ENCODE measurements around the gene WDR27.

The WDR27 gene

DNA sequence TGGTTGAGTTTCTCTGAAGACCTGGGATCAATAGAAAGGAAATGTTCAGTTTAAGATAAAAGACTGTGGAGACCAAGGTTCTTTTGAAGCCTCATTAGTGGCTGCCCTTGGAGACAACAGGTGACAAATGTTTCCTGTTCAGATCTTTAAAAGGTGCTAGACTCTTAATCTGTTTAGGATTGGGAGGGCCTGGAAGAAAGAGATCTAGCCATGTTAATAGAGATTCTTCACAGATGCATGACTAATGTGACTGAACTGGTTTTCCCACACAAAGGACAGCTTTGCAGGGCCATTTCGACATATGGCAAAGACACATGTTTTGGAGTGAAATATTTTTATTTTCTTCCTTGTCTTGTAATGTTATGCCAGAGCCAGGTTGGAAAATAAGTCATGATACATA, 82.2 kb downstream of the WDR27 start (continued):
- TF ChIP-seq ZNF514 (tag by site-specific recombination; IDR thresholded peaks at IDR 0.05) = no peak

- no peak overlapping the region for H3K27ac ChIP-seq (ENCODE audit: extremely low read depth, low read depth, low read length)
- ChIA-PET CTCF (interaction anchor here (0.6 kb wide), 1 partner anchor 180 kb away, joined by 3 read pairs; no protein-coding TSS in a partner anchor), POLR2A (no interaction called here)
- no peaks in the 10 kb centered on the region for H3K9me3 ChIP-seq (ENCODE audit: control insufficient read depth, insufficient read depth, low read depth, low read length)
- H3K4me1 ChIP-seq (ENCODE audit: control insufficient read depth, insufficient read depth, low read length) = no peaks in the 10 kb centered on the region
- peaks cover 0 to 6% of the 10 kb centered on the region in 2 experiments; a peak in 1 of 3 replicates for H3K36me3 ChIP-seq (ENCODE audit: control insufficient read depth in 2 of 2, insufficient read depth in 1 of 2, low read length in 2 of 2)
- TF ChIP-seq TSHZ1 (tag by site-specific recombination; IDR thresholded peaks at IDR 0.05; ENCODE audit: borderline replicate concordance) (no peak), HOXA7 (CRISPR knock-in tag; IDR thresholded peaks at IDR 0.05; ENCODE audit: borderline replicate concordance) (no peak), ZNF23 (tag by site-specific recombination; IDR thresholded peaks at IDR 0.05; ENCODE audit: borderline replicate concordance) (no peak), ZNF548 (tag by site-specific recombination; IDR thresholded peaks at IDR 0.05) (no peak), MZF1 (tag by site-specific recombination; IDR thresholded peaks at IDR 0.05; ENCODE audit: borderline replicate concordance) (no peak), ZBTB8A (tag by site-specific recombination; IDR thresholded peaks at IDR 0.05) (no peak), TRIM28 (IDR thresholded peaks at IDR 0.05; ENCODE audit: borderline replicate concordance, low read length) (no peak), ZNF157 (tag by site-specific recombination; IDR thresholded peaks at IDR 0.05) (no peak), KLF7 (tag by site-specific recombination; IDR thresholded peaks at IDR 0.05; ENCODE audit: borderline replicate concordance) (no peak), ZNF549 (tag by site-specific recombination; IDR thresholded peaks at IDR 0.05) (no peak), ZNF791 (tag by site-specific recombination; IDR thresholded peaks at IDR 0.05) (no peak), ZNF621 (tag by site-specific recombination; IDR thresholded peaks at IDR 0.05) (no peak), WT1 (tag by site-specific recombination; IDR thresholded peaks at IDR 0.05) (no peak), ZNF221 (tag by site-specific recombination; IDR thresholded peaks at IDR 0.05; ENCODE audit: borderline replicate concordance) (no peak), OVOL3 (tag by site-specific recombination; IDR thresholded peaks at IDR 0.05) (no peak), ZNF514 (tag by site-specific recombination; IDR thresholded peaks at IDR 0.05) (no peak), ZFP37 (tag by site-specific recombination; IDR thresholded peaks at IDR 0.05) (no peak), ZNF843 (tag by site-specific recombination; IDR thresholded peaks at IDR 0.05) (no peak), ZNF341 (tag by site-specific recombination; IDR thresholded peaks at IDR 0.05; ENCODE audit: low read depth) (no peak)
- TF ChIP-seq, protein P1, sequence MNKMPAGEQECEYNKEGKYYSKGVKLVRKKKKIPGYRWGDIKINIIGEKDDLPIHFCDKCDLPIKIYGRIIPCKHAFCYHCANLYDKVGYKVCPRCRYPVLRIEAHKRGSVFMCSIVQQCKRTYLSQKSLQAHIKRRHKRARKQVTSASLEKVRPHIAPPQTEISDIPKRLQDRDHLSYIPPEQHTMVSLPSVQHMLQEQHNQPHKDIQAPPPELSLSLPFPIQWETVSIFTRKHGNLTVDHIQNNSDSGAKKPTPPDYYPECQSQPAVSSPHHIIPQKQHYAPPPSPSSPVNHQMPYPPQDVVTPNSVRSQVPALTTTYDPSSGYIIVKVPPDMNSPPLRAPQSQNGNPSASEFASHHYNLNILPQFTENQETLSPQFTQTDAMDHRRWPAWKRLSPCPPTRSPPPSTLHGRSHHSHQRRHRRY (tag by site-specific recombination; IDR thresholded peaks at IDR 0.05) = no peak
- no peak overlapping the region for H3K4me3 ChIP-seq (ENCODE audit: low read depth, low read length)
Measured at GRCh38 chr6:169618526-169619490, 83.0 kb downstream of the WDR27 start.

Data from HEK293 (cell line).